Airway epithelial cell (primary cell): ENCODE measurements around the gene ZNF709. TPM values are rescaled to one million over a fixed set of nuclear protein-coding genes. Genes with fewer than 3 reads are reported as not detected.

Source experiments
- total RNA-seq: library from RNA; depleted of rRNA; stranded (reverse); fragments of >200 nt; gene quantifications from 2 replicates; pipeline ENCODE4 v1.2.3, GENCODE V29; 2015

ZNF709 gene
- 0.23 and 0.56 TPM in 2 replicates for total RNA-seq

GRCh38 chr19:12484371-12485051 lies at the start of gene ZNF709:
Gene ZNF709, minus strand, starts transcription at chr19:12484816. Its CDS starts 159 bp downstream, at chr19:12484657.

GRCh38 chr19:12440541-12441316 lies 43.9 kb downstream of the ZNF709 start, which contains the start of gene ZNF443:
Gene ZNF443, minus strand, starts transcription at chr19:12441021. Its CDS starts 107 bp downstream, at chr19:12440914.

Other genes with a start within 250 kb of the ZNF709 start
- 2.8 and 4.6 TPM in 2 replicates for gene ZNF44, start 189.9 kb downstream of the ZNF709 start, total RNA-seq
- 1.5 and 3.2 TPM in 2 replicates for gene ZNF563, start 151.2 kb downstream of the ZNF709 start, total RNA-seq
- gene ZNF442, start 119.1 kb downstream of the ZNF709 start, total RNA-seq, result 0.37 and 0.56 TPM in 2 replicates
- 1.6 and 2.6 TPM in 2 replicates for gene ZNF799, start 83.5 kb downstream of the ZNF709 start, total RNA-seq
- gene ZNF443, start 43.8 kb downstream of the ZNF709 start, total RNA-seq, result 1.6 and 1.7 TPM in 2 replicates
- gene ZNF564, start 66.7 kb upstream of the ZNF709 start, total RNA-seq, result 2.3 and 3.7 TPM in 2 replicates
- 3.0 and 4.3 TPM in 2 replicates for gene ZNF490, start 126.0 kb upstream of the ZNF709 start, total RNA-seq
- 9.0 and 9.2 TPM in 2 replicates for gene ZNF791, start 126.1 kb upstream of the ZNF709 start, total RNA-seq
- 39.4 and 43.9 TPM in 2 replicates for gene MAN2B1, start 181.9 kb upstream of the ZNF709 start, total RNA-seq
- gene WDR83, start 182.0 kb upstream of the ZNF709 start, total RNA-seq, result 6.2 and 10.6 TPM in 2 replicates
- 63.6 and 81.8 TPM in 2 replicates for gene DHPS, start 197.1 kb upstream of the ZNF709 start, total RNA-seq
- not detected in 2 replicates for gene GNG14, start 203.2 kb upstream of the ZNF709 start, total RNA-seq
- 15.8 and 23.4 TPM in 2 replicates for gene FBXW9, start 211.8 kb upstream of the ZNF709 start, total RNA-seq
- 36.6 and 41.9 TPM in 2 replicates for gene TNPO2, start 239.1 kb upstream of the ZNF709 start, total RNA-seq
- gene TRIR, start 249.9 kb upstream of the ZNF709 start, total RNA-seq, result 284 and 434 TPM in 2 replicates